Activated CD4-positive, alpha-beta T cell treated with anti-CD3 and anti-CD28 coated beads, Interleukin-2, amount 50 U/mL, for 4 hours (primary cell): ENCODE measurements around the gene LRRN3.

ENCODE experiments used
- DNase-seq, 2 experiments: peaks; one replicate each; pipeline ENCODE4 v3.0.0-alpha.2; 2020

Gene LRRN3

GRCh38 chr7:111173528-111173927 lies 82.6 kb downstream of the LRRN3 start:
- no peak for DNase-seq

GRCh38 chr7:111173990-111174389 lies 83.1 kb downstream of the LRRN3 start:
- no peak for DNase-seq

GRCh38 chr7:111174510-111174909 lies 83.6 kb downstream of the LRRN3 start:
- DNase-seq = no peak
